BJ (cell line): ENCODE results near the gene AXIN2. TPM values are rescaled to one million over a fixed set of nuclear protein-coding genes. Genes with fewer than 3 reads are reported as not detected.

Experiments
- CTCF ChIA-PET: fragments of 350-600 bp; formaldehyde crosslinking; extraction: SDS; loops from one replicate; lab custom pipeline; 2021; ENCODE audit warnings: antibody characterized with exemption, inconsistent platforms; lab: Yijun Ruan, JAX
- POLR2A ChIA-PET: fragments of 300-600 bp; sonication (Branson Sonifier 250); formaldehyde crosslinking; extraction: SDS; loops from one replicate; lab custom pipeline; 2021; ENCODE audit warnings: antibody characterized with exemption; lab: Charles Lee
- DNase-seq: peaks from one replicate; pipeline ENCODE4 v3.0.0-alpha.2; 2011; ENCODE audit warnings: low read depth
- H3K27me3 ChIP-seq: 2 replicates; pipeline ENCODE4 v1.6.0; 2011; ENCODE audit warnings: low read length; ENCODE audit not compliant: control insufficient read depth, insufficient read depth
- H3K36me3 ChIP-seq: 2 replicates; pipeline ENCODE4 v1.5.1; 2011; ENCODE audit warnings: low read length; ENCODE audit not compliant: control insufficient read depth, insufficient read depth
- H3K4me3 ChIP-seq: 2 replicates; pipeline ENCODE4 v1.5.1; 2011; ENCODE audit warnings: low read depth, mild to moderate bottlenecking, control low read depth, low read length
- CTCF ChIP-seq: IDR thresholded peaks from 2 replicates; pipeline ENCODE4 v1.5.1; 2011; ENCODE audit warnings: low read depth, mild to moderate bottlenecking, control low read depth, inconsistent platforms, low read length, moderate library complexity; ENCODE audit not compliant: insufficient read depth
- polyA plus RNA-seq: library from polyadenylated mRNA; depleted of rRNA; stranded (reverse); fragments of >200 nt; gene quantifications from 2 replicates; pipeline ENCODE4 v1.2.3, GENCODE V29; 2011

The AXIN2 gene
- polyA plus RNA-seq, 1 experiment, result 1.3 TPM

DNA sequence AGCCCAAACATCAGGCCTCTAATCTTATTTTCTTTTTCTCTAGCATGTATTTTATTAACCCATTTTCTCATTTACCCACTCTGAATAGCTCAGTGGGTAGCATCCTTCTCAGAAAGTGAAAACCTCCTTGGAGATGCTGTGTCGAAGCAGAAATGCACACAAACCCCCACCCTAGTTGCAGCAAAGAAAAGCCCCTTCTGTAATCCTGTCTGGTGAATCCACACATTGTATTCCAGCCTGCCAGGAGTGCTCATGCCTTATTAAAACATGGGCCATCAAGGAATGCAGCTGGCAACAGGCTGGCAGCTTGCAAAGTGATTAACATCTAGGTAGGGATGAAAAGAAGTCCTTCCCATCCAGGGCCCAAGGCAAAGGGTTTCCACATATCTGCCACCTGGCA, 39.7 kb upstream of the AXIN2 start:
- ChIA-PET POLR2A (no interaction called here), CTCF (interaction anchor here (1.6 kb wide), 1 partner anchor 11 kb away, joined by 3 read pairs; no protein-coding TSS in a partner anchor)
- Histone ChIP-seq H3K27me3 (no peaks in the 10 kb centered on the region), H3K36me3 (no peaks in the 10 kb centered on the region), H3K4me3 (no peak overlapping the region)
- DNase-seq, result no peak
- TF ChIP-seq CTCF, result no peak

- Histone ChIP-seq H3K36me3 (no peaks in the 10 kb centered on the region), H3K27me3 (no peaks in the 10 kb centered on the region), H3K4me3 (no peak overlapping the region)
- DNase-seq, result no peak
- TF ChIP-seq CTCF, result no peak
- POLR2A ChIA-PET, result no interaction called here
- CTCF ChIA-PET, result interaction anchor here (1.6 kb wide), 1 partner anchor 10 kb away, joined by 3 read pairs; no protein-coding TSS in a partner anchor
These were observed 39.1 kb upstream of the AXIN2 start for GRCh38 chr17:65600518-65600917.

DNA sequence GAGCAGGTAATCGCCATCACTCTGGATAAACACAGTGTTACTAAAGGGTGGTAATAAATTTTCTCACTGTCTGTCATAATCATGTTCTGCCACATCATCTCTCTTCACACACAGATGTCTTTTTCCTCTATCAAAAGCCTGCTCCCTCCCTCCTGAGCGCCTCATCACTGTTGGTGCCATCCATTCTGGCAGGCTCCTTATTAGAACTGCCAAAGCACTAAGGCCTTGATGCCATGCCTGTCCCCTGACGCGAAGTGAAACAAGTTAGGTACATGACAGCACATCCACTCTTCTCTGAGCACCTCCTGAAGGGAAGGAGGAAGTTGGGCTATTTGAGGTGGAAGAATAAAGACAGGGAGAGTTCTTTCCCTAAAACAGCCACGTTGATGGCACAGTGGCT, 38.2 kb upstream of the AXIN2 start:
- no peaks in the 10 kb centered on the region for H3K27me3 ChIP-seq
- DNase-seq, result no peak
- CTCF ChIA-PET, result interaction anchor here (1.6 kb wide), 1 partner anchor 9 kb away, joined by 3 read pairs; no protein-coding TSS in a partner anchor
- no peak for TF ChIP-seq CTCF
- no peak overlapping the region for H3K4me3 ChIP-seq
- H3K36me3 ChIP-seq, result no peaks in the 10 kb centered on the region
- POLR2A ChIA-PET, result no interaction called here

- ChIA-PET CTCF (no interaction called here), POLR2A (no interaction called here)
- H3K4me3 ChIP-seq, result no peak overlapping the region
- no peaks in the 10 kb centered on the region for H3K27me3 ChIP-seq
- no peaks in the 10 kb centered on the region for H3K36me3 ChIP-seq
- no peak for TF ChIP-seq CTCF
- DNase-seq, result no peak
These were observed 37.3 kb upstream of the AXIN2 start for GRCh38 chr17:65598746-65599145.

GRCh38 chr17:65595071-65595656, 33.7 kb upstream of the AXIN2 start:
- H3K4me3 ChIP-seq, result no peak overlapping the region
- TF ChIP-seq CTCF, result no peak
- ChIA-PET CTCF (interaction anchor here (1.3 kb wide), 1 partner anchor 163 kb away, joined by 3 read pairs; no protein-coding TSS in a partner anchor), POLR2A (no interaction called here)
- no peaks in the 10 kb centered on the region for H3K36me3 ChIP-seq
- H3K27me3 ChIP-seq, result no peaks in the 10 kb centered on the region
- DNase-seq, result no peak
